Uterus (tissue), 4 donors: ENCODE measurements around the gene SPSB3. TPM values are rescaled to one million over a fixed set of nuclear protein-coding genes. Genes with fewer than 3 reads are reported as not detected.

ENCODE experiments used
- DNase-seq, 2 donors: peaks; one replicate each; pipeline ENCODE4 v3.0.0-alpha.2; 2019 to 2020
- H3K27ac ChIP-seq, 2 donors: fragments of 200-600 bp; sonication (generic); 1 replicate in 1 of 2; 2 replicates in 1 of 2; pipeline ENCODE4 v1.5.1; 2016 to 2018
- H3K27me3 ChIP-seq, 2 donors: fragments of 200-600 bp; sonication (generic); one replicate each; pipeline ENCODE4 v1.5.1; 2018 to 2019; ENCODE audit warnings: control low read depth in 1 of 2
- H3K36me3 ChIP-seq, 2 donors: fragments of 200-600 bp; sonication (generic); one replicate each; pipeline ENCODE4 v1.5.1; 2019; ENCODE audit warnings: control low read depth in 1 of 2
- H3K4me1 ChIP-seq, 2 donors: fragments of 200-600 bp; sonication (generic); one replicate each; pipeline ENCODE4 v1.5.1; 2018 to 2019; ENCODE audit warnings: control low read depth in 1 of 2
- H3K4me3 ChIP-seq, 2 donors: fragments of 200-600 bp; sonication (generic); 1 replicate in 1 of 2; 2 replicates in 1 of 2; pipeline ENCODE4 v1.5.1; 2018 to 2019; ENCODE audit warnings: mild to moderate bottlenecking in 1 of 2
- H3K9me3 ChIP-seq, 2 donors: fragments of 200-600 bp; sonication (generic); one replicate each; pipeline ENCODE4 v1.5.1; 2019; ENCODE audit warnings: control low read depth in 1 of 2
- POLR2A ChIP-seq, 2 donors: fragments of 450-650 bp; IDR thresholded peaks; one replicate each; pipeline ENCODE4 v1.6.1; 2016; ENCODE audit warnings: antibody characterized with exemption in 2 of 2, mild to moderate bottlenecking in 1 of 2, moderate library complexity in 1 of 2
- intact Hi-C: fragments of 100-400 bp; cut with DNase I; formaldehyde crosslinking; loops from one replicate; pipeline ENCODE4 v1.15.1; 2023; ENCODE audit warnings: low total_unique reads
- total RNA-seq, 4 donors: library from RNA; depleted of rRNA in 3 of 4; stranded (reverse); fragments of >200 nt in 3 of 4; gene quantifications; one replicate each; pipeline versions ENCODE4 v1.1.0 to v1.2.4, GENCODE V29; 2014 to 2023
- TF ChIP-seq, protein P1 (sequence below), 4 experiments: fragments of 200-600 bp in 2 of 4; fragments of 450-650 bp in 2 of 4; sonication (generic) in 2 of 4; IDR thresholded peaks; one replicate each; pipeline ENCODE4 v1.5.1; 2016 to 2019; ENCODE audit warnings: antibody characterized with exemption in 4 of 4, mild to moderate bottlenecking in 2 of 4, moderate library complexity in 1 of 4
- donor health status: DM: yes; HTN: yes; CAD: no.

Gene SPSB3
- total RNA-seq, 4 donors from 2014 or later = 24.8 to 67.4 (median 55.8) TPM

DNA sequence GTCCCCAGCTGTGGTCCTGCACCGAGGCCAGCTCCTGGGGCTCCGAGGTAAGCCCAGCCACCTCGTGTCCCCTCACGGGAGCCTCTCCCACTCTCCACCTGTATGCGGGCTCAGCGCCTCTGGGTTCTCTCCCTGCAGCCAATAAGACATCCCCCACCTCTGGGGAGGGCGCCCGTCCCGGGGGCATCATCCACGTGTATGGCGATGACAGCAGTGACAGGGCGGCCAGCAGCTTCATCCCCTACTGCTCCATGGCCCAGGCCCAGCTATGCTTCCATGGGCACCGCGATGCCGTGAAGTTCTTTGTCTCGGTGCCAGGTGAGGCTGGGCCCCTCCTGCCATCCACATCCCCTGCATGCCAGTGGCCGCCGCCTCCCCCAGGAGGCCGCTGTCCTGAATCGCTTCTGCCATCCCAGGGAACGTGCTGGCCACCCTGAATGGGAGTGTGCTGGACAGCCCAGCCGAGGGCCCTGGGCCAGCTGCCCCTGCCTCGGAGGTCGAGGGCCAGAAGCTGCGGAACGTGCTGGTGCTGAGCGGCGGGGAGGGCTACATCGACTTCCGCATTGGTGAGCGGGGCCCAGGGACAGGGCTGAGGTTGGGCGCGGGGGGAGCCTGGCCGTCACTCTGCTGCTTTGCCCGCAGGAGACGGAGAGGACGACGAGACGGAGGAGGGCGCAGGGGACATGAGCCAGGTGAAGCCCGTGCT is 14.2 kb downstream of the SPSB3 start:
- Histone ChIP-seq H3K27me3 (no peaks in the 10 kb centered on the region), H3K4me1 (peaks cover 0 to 22% of the 10 kb centered on the region in 2 donors), H3K9me3 (no peaks in the 10 kb centered on the region), H3K4me3 (no peak overlapping the region), H3K36me3 (no peaks in the 10 kb centered on the region), H3K27ac (no peak overlapping the region)
- no peak for DNase-seq
- no peak for TF ChIP-seq POLR2A (IDR thresholded peaks at IDR 0.05)
- TF ChIP-seq, protein P1, sequence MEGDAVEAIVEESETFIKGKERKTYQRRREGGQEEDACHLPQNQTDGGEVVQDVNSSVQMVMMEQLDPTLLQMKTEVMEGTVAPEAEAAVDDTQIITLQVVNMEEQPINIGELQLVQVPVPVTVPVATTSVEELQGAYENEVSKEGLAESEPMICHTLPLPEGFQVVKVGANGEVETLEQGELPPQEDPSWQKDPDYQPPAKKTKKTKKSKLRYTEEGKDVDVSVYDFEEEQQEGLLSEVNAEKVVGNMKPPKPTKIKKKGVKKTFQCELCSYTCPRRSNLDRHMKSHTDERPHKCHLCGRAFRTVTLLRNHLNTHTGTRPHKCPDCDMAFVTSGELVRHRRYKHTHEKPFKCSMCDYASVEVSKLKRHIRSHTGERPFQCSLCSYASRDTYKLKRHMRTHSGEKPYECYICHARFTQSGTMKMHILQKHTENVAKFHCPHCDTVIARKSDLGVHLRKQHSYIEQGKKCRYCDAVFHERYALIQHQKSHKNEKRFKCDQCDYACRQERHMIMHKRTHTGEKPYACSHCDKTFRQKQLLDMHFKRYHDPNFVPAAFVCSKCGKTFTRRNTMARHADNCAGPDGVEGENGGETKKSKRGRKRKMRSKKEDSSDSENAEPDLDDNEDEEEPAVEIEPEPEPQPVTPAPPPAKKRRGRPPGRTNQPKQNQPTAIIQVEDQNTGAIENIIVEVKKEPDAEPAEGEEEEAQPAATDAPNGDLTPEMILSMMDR (IDR thresholded peaks at IDR 0.05) = no peak
- intact Hi-C loops = no loop called here

DNA sequence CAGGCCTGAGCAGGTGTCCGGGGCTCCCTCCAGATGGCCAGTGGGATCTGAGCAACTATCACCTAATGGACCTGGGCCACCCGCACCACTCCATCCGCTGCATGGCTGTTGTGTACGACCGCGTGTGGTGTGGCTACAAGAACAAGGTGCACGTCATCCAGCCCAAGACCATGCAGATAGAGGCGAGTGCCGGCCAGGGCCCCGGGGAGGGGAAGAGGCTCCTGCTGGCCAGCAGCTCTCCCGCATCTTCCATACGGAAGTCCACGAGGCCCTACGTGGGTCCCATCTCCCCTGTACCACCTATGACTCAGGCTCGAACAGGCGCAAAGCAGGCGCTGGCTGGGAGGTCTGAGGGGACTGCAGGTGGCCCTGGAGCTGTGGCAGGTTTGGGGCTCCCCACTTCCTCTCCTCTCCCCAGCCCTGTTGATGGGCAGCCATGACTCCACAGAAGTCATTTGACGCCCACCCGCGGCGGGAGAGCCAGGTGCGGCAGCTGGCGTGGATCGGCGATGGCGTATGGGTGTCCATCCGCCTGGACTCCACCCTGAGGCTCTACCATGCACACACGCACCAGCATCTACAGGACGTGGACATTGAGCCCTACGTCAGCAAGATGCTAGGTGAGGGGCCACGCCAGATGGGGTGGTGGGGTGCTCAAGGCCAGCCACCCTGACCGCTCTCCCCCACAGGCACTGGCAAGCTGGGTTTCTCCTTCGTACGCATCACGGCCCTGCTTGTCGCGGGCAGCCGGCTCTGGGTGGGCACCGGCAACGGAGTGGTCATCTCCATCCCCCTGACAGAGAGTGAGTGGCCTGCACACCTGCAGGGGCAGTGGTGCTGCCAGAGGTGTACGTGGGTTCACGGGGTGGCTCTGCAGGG is 15.0 kb downstream of the SPSB3 start:
- DNase-seq = no peak
- H3K9me3 ChIP-seq = no peaks in the 10 kb centered on the region
- TF ChIP-seq, protein P1 (IDR thresholded peaks at IDR 0.05) = no peak
- no peak for TF ChIP-seq POLR2A (IDR thresholded peaks at IDR 0.05)
- H3K27ac ChIP-seq = no peak overlapping the region
- no peaks in the 10 kb centered on the region for H3K27me3 ChIP-seq
- intact Hi-C loops = no loop called here
- H3K4me3 ChIP-seq = no peak overlapping the region
- H3K4me1 ChIP-seq = peaks cover 0 to 20% of the 10 kb centered on the region in 2 donors
- no peaks in the 10 kb centered on the region for H3K36me3 ChIP-seq

DNA sequence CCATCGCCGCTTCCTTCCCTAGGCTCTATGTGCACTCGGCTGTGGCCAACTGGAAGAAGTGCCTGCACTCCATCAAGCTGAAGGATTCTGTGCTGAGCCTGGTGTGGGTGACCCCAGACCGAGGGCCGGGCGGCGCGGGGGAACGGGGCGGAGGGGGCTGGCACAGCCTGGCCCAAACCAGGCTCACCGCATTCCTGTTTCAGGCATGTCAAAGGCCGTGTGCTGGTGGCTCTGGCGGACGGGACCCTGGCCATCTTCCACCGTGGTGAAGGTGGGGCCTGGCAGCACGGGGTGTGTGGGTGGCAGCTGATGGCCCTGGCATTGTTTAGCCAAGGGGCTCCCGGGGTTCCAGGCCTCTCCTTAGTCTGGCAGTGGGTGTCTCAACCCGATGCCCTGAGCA is 15.7 kb downstream of the SPSB3 start:
- intact Hi-C loops = no loop called here
- TF ChIP-seq, protein P1 (IDR thresholded peaks at IDR 0.05) = no peak
- no peak for TF ChIP-seq POLR2A (IDR thresholded peaks at IDR 0.05)
- H3K4me1 ChIP-seq = peaks cover 0 to 13% of the 10 kb centered on the region in 2 donors
- H3K27ac ChIP-seq = no peak overlapping the region
- H3K27me3 ChIP-seq = no peaks in the 10 kb centered on the region
- H3K9me3 ChIP-seq = no peaks in the 10 kb centered on the region
- no peaks in the 10 kb centered on the region for H3K36me3 ChIP-seq
- no peak overlapping the region for H3K4me3 ChIP-seq
- DNase-seq = no peak

DNA sequence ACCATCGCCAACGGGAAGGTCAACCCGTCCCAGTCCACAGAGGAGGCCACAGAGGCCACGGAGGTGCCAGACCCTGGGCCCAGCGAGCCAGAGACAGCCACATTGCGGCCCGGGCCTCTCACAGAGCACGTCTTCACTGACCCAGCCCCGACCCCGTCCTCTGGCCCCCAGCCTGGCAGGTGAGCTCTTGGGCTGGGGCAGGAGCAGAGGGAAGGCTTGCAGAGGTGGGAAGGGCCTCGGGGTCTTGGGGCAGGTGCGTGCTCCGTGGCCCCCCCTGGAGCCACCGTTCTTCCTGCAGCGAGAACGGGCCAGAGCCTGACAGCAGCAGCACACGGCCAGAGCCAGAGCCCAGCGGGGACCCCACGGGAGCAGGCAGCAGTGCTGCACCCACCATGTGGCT is 16.1 kb downstream of the SPSB3 start:
- Histone ChIP-seq H3K27me3 (no peaks in the 10 kb centered on the region), H3K4me1 (peaks cover 0 to 11% of the 10 kb centered on the region in 2 donors), H3K27ac (no peak overlapping the region), H3K36me3 (no peaks in the 10 kb centered on the region), H3K9me3 (no peaks in the 10 kb centered on the region), H3K4me3 (no peak overlapping the region)
- TF ChIP-seq, protein P1 (IDR thresholded peaks at IDR 0.05) = no peak
- TF ChIP-seq POLR2A (IDR thresholded peaks at IDR 0.05) = no peak
- DNase-seq = no peak
- intact Hi-C loops = no loop called here

DNA sequence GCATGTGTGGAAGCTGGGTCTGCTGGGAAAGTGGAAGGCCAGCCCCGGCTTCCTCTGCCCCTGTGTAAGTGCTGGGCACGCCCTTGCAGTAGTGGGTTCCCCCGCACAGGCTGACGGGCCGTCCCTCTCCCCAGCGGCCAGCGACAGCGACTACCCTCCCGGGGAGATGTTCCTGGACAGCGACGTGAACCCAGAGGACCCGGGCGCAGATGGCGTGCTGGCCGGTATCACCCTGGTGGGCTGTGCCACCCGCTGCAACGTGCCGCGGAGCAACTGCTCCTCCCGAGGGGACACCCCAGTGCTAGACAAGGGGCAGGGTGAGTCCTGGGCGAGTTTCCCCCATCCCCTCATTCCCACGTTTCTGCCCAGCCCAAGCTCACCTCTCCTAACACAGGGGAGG is 16.5 kb downstream of the SPSB3 start:
- no peak for DNase-seq
- Histone ChIP-seq H3K9me3 (no peaks in the 10 kb centered on the region), H3K4me1 (peaks cover 0 to 11% of the 10 kb centered on the region in 2 donors), H3K4me3 (no peak overlapping the region), H3K27me3 (no peaks in the 10 kb centered on the region), H3K36me3 (no peaks in the 10 kb centered on the region), H3K27ac (no peak overlapping the region)
- no peak for TF ChIP-seq POLR2A (IDR thresholded peaks at IDR 0.05)
- TF ChIP-seq, protein P1 (IDR thresholded peaks at IDR 0.05) = no peak
- intact Hi-C loops = no loop called here
